HUES48 (cell line): ENCODE data around the gene PDE4B.
"Not testable (repeated sequence)": the region's sequence is repeated elsewhere in the genome, so short reads cannot be mapped to it uniquely, and the experiment has no call there.

Source experiments
- H3K27ac ChIP-seq: one replicate; pipeline ENCODE4 v1.7.0; 2013; ENCODE audit warnings: low read depth, low read length, inconsistent platforms
- H3K27me3 ChIP-seq: 2 replicates; pipeline ENCODE4 v1.6.1; 2013; ENCODE audit warnings: mild to moderate bottlenecking, low read length; ENCODE audit not compliant: control insufficient read depth, insufficient read depth
- H3K36me3 ChIP-seq: 2 replicates; pipeline ENCODE4 v1.6.1; 2013; ENCODE audit warnings: low read length; ENCODE audit not compliant: control insufficient read depth, insufficient read depth
- H3K4me1 ChIP-seq: 2 replicates; pipeline ENCODE4 v1.6.1; 2013; ENCODE audit warnings: mild to moderate bottlenecking, low read length; ENCODE audit not compliant: control insufficient read depth, insufficient read depth
- H3K4me3 ChIP-seq: 2 replicates; pipeline ENCODE4 v1.5.1; 2013; ENCODE audit warnings: mild to moderate bottlenecking, low read depth, low read length
- H3K9ac ChIP-seq: 2 replicates; pipeline ENCODE4 v1.6.1; 2013; ENCODE audit warnings: mild to moderate bottlenecking, low read depth, low read length, moderate library complexity
- H3K9me3 ChIP-seq: 2 replicates; pipeline ENCODE4 v1.6.1; 2013; ENCODE audit warnings: low read length; ENCODE audit not compliant: control insufficient read depth, insufficient read depth

PDE4B gene

GRCh38 chr1:66085600-66085999, 292.9 kb downstream of the PDE4B start:
- Histone ChIP-seq H3K9ac (no peak overlapping the region), H3K36me3 (no peaks in the 10 kb centered on the region), H3K27me3 (no peaks in the 10 kb centered on the region), H3K4me3 (no peak overlapping the region), H3K4me1 (no peaks in the 10 kb centered on the region), H3K9me3 (no peaks in the 10 kb centered on the region), H3K27ac (no peak overlapping the region)

- Histone ChIP-seq H3K27me3 (no peaks in the 10 kb centered on the region), H3K27ac (no peak overlapping the region), H3K36me3 (no peaks in the 10 kb centered on the region), H3K9me3 (no peaks in the 10 kb centered on the region), H3K9ac (no peak overlapping the region), H3K4me1 (no peaks in the 10 kb centered on the region), H3K4me3 (no peak overlapping the region)
Measured at GRCh38 chr1:66088787-66089186, 296.1 kb downstream of the PDE4B start.

GRCh38 chr1:66090859-66091457, 298.3 kb downstream of the PDE4B start:
- H3K27me3 ChIP-seq, result no peaks in the 10 kb centered on the region

GRCh38 chr1:66095190-66095589, 302.5 kb downstream of the PDE4B start:
- no peaks in the 10 kb centered on the region for H3K9me3 ChIP-seq

More at GRCh38 chr1:66090859-66091457, 298.3 kb downstream of the PDE4B start:
- Histone ChIP-seq H3K4me3 (no peak overlapping the region), H3K9me3 (no peaks in the 10 kb centered on the region), H3K27ac (no peak overlapping the region), H3K36me3 (no peaks in the 10 kb centered on the region), H3K4me1 (no peaks in the 10 kb centered on the region), H3K9ac (no peak overlapping the region)

GRCh38 chr1:66100959-66101358, 308.3 kb downstream of the PDE4B start:
- H3K36me3 ChIP-seq, H3K9me3 ChIP-seq, H3K27me3 ChIP-seq, H3K4me3 ChIP-seq, H3K4me1 ChIP-seq, H3K9ac ChIP-seq, H3K27ac ChIP-seq: not testable (repeated sequence)

More at GRCh38 chr1:66095190-66095589, 302.5 kb downstream of the PDE4B start:
- Histone ChIP-seq H3K4me3 (no peak overlapping the region), H3K4me1 (no peaks in the 10 kb centered on the region), H3K27me3 (no peaks in the 10 kb centered on the region), H3K9ac (no peak overlapping the region), H3K36me3 (no peaks in the 10 kb centered on the region), H3K27ac (no peak overlapping the region)

GRCh38 chr1:66104076-66104475, 311.4 kb downstream of the PDE4B start:
- H3K27ac ChIP-seq, H3K9me3 ChIP-seq, H3K4me1 ChIP-seq, H3K9ac ChIP-seq, H3K4me3 ChIP-seq, H3K27me3 ChIP-seq, H3K36me3 ChIP-seq: not testable (repeated sequence)

GRCh38 chr1:66108624-66109023, 315.9 kb downstream of the PDE4B start:
- Histone ChIP-seq H3K27ac (no peak overlapping the region), H3K9ac (no peak overlapping the region), H3K9me3 (no peaks in the 10 kb centered on the region), H3K27me3 (no peaks in the 10 kb centered on the region), H3K4me1 (no peaks in the 10 kb centered on the region), H3K36me3 (no peaks in the 10 kb centered on the region), H3K4me3 (no peak overlapping the region)

- no peak overlapping the region for H3K9ac ChIP-seq
- H3K27me3 ChIP-seq, result no peaks in the 10 kb centered on the region
- H3K27ac ChIP-seq, result no peak overlapping the region
- no peak overlapping the region for H3K4me3 ChIP-seq
- H3K9me3 ChIP-seq, result no peaks in the 10 kb centered on the region
- H3K36me3 ChIP-seq, result no peaks in the 10 kb centered on the region
- H3K4me1 ChIP-seq, result no peaks in the 10 kb centered on the region
Measured at GRCh38 chr1:66112744-66113400, 320.2 kb downstream of the PDE4B start.

- Histone ChIP-seq H3K27me3 (no peaks in the 10 kb centered on the region), H3K4me1 (no peaks in the 10 kb centered on the region), H3K27ac (no peak overlapping the region), H3K4me3 (no peak overlapping the region), H3K9ac (no peak overlapping the region), H3K36me3 (no peaks in the 10 kb centered on the region), H3K9me3 (no peaks in the 10 kb centered on the region)
Measured at GRCh38 chr1:66119148-66119547, 326.5 kb downstream of the PDE4B start.

- no peak overlapping the region for H3K4me3 ChIP-seq
- H3K4me1 ChIP-seq, result no peaks in the 10 kb centered on the region
- H3K36me3 ChIP-seq, result no peaks in the 10 kb centered on the region
- H3K9me3 ChIP-seq, result no peaks in the 10 kb centered on the region
- no peak overlapping the region for H3K9ac ChIP-seq
- no peaks in the 10 kb centered on the region for H3K27me3 ChIP-seq
- H3K27ac ChIP-seq, result no peak overlapping the region
Measured at GRCh38 chr1:66124670-66125069, 332.0 kb downstream of the PDE4B start.

GRCh38 chr1:66128641-66129040, 335.9 kb downstream of the PDE4B start:
- H3K4me1 ChIP-seq, H3K4me3 ChIP-seq, H3K9ac ChIP-seq, H3K9me3 ChIP-seq, H3K36me3 ChIP-seq, H3K27me3 ChIP-seq, H3K27ac ChIP-seq: not testable (repeated sequence)
